GM10266 (cell line): ENCODE data around the gene UBD.

Experiments used
- DNase-seq: peaks from one replicate; pipeline ENCODE4 v3.0.0; 2012; ENCODE audit errors: extremely low spot score
- TF ChIP-seq, protein P1 (sequence below): IDR thresholded peaks from 2 replicates; pipeline ENCODE4 v1.5.1; 2012; ENCODE audit warnings: mild to moderate bottlenecking, low read depth; ENCODE audit not compliant: control insufficient read depth, insufficient read depth; ENCODE audit errors: missing control alignments

Gene UBD

DNA sequence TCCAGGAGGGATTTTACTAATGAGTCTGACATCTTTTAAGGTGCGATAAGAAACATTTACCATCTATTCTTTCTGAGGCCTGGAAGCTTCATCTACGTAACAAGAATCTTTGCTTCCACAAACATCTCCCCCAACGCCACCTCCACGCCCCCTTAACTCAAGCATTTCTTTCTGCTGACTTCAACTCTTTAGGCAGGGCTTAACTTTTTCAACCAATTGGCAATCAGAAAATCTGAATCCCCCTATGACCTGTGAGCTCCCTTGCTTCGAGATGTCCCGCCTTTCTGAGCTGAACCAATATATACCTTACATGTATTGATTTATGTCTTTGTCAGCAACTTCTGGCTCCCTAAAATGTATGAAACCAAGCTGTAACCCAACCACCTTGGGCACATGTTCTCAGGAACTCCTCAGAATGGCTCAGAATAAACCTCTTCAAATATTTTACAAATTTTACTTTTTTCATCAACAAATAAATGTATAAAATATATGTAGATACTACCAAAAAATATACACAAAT is 36.9 kb upstream of the UBD start:
- no peak for DNase-seq
- TF ChIP-seq, protein P1, sequence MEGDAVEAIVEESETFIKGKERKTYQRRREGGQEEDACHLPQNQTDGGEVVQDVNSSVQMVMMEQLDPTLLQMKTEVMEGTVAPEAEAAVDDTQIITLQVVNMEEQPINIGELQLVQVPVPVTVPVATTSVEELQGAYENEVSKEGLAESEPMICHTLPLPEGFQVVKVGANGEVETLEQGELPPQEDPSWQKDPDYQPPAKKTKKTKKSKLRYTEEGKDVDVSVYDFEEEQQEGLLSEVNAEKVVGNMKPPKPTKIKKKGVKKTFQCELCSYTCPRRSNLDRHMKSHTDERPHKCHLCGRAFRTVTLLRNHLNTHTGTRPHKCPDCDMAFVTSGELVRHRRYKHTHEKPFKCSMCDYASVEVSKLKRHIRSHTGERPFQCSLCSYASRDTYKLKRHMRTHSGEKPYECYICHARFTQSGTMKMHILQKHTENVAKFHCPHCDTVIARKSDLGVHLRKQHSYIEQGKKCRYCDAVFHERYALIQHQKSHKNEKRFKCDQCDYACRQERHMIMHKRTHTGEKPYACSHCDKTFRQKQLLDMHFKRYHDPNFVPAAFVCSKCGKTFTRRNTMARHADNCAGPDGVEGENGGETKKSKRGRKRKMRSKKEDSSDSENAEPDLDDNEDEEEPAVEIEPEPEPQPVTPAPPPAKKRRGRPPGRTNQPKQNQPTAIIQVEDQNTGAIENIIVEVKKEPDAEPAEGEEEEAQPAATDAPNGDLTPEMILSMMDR = no peak

DNA sequence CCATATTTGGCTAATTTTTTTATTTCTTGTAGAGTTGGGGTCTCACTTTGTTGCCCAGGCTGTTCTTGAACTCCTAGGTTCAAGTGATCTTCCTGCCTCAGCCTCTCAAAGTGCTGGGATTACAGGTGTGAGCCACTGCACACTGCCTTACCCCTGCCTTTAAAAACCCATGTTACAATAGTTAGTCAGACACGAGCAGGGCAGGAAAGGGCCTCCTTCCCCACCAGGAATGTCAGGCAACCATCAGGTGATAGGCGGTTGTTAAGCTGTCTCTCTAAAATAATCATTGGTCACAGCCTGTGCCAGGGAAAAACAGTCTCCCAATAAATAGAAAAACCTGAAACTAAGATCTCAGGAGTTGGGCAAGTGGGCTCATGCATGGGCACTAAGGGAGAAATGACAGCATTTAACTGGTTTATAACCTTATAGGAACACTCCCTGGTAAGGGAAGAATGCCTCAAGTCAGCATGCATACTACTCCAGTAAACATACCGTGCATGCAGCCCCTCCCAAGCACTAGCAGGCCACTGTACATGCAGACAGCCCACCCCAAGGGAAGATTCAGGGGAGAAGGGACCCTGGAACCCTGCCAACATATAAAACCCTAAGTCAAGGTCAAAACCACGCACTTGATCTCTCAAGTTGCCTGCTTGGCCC is 33.8 kb upstream of the UBD start:
- TF ChIP-seq, protein P1 = no peak
- no peak for DNase-seq

DNA sequence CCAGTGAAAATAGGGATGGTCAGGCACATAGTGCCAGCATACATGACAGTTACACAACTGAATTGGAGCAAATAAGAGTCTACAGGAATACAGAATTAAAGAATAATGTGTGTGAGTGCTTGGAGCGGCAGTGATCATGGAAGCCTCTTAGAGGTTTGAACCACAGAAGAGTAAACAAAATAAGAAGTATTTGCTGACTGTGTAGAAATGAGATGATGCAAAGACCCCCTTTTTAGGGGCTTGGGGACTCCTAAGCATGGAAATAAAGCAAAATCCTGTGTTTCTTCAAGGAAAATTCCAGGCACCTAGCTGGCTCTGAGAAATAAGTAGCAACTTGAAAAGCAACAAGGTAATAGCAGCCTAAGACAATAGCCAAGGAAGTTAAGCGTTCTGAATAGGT is 32.1 kb upstream of the UBD start:
- no peak for DNase-seq
- TF ChIP-seq, protein P1 = no peak

DNA sequence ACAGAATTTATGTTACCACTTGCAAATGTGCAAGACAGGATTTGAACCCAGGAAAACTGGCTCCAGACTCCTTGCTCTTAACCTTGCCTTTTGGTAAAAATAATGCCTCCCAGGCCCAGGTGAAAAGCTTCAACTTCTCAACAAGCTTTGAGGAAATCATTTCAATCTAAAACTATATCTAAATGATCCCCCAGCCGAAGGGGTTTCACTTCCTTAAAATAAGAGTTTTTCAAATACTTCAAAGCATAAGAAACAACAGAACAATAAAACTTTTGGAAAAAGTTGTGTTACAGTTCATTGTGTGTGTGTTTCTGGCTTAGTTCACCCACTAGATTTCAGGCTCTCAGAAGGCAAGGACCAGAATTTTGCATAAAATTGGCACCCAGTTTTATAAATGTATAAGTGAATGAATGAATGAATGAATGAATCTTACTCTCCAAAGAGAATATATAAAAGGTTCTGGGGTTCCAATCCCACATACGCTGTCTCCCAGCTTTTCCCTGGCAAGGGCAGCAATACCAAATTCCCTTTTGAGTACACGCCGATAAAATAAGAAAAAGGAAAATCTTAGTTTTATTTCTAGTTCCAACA is 30.8 kb upstream of the UBD start:
- DNase-seq = no peak
- TF ChIP-seq, protein P1 = no peak

DNA sequence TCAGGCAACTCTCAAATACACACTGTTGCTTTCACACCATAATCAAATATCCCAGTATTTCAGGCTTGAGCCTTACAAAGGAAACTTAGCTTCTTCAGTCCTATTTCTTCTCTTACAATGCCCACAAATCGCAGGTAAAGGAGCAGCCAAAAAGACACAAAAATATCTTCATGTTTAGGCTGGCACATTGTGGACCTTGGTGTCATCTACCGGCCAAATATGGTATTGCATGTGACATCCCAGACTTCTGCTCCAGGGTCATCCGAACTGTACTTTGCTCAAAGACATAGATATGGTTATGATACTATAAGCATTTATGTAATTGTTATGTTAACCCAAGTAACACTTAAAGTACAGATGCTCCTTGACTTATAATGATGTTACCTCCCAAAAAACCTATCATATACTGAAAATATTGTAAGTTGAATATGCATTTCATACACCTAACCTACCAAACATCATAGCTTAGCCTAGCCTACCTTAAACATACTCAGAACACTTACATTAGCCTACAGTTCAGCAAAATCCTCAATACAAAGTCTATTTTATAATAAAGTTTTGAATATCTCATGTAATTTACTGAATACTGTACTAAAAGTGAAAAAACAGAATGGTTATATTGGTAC is 30.0 kb upstream of the UBD start:
- DNase-seq = peak; percentile 59
- TF ChIP-seq, protein P1 = peak; percentile 85

DNA sequence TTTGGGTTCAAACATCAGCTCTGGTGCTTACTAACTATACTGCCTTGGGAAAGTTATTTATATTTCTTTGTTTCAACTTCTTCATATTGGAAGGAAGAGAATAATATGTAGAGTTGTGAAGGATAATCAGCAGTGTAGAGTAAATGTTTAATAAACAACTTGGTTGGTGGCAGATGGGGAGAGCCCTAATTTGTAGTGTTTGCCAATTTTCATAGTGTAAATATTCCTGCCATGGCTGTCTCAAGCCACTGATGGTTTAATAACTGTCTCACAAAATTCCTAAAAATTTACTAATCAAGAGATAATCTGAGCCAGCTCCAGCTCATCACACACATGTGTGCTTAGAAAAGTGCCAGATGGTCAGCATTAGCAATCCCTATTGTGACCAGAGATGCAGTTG is 25.3 kb upstream of the UBD start, which contains the start of gene OR2H2:
Gene OR2H2 (plus strand): TSS at position 301 of the 400 bp plus-strand sequence. CDS start 2,824 bp downstream, outside the sequence.
- TF ChIP-seq, protein P1 = no peak
- DNase-seq = no peak

DNA sequence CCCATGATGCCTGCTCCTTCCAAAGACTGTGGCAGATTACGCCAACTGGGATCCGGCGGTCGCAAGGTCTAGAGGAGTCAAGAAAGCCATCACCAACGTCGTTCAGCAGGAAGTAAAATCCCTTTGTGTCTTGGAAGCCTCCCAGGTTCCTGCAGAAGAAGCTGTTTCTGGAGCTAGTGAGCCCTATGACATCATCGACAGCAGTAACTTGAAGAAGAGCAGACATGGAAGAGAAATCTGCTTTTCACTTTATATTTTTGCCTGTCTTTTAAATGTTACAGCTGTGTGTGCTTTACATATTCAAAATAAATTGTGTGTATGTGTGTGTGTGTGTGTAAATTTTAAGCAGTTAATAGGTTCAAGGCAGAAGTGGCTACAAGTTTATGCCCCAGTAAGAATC is 18.0 kb upstream of the UBD start:
- DNase-seq = no peak
- TF ChIP-seq, protein P1 = no peak
